OCI-LY3 (cell line): ENCODE data around the gene TMEM132D.

Source experiments
- CTCF ChIP-seq: fragments of 200-600, 300-600 bp; sonication (generic); IDR thresholded peaks from 2 replicates; pipeline ENCODE4 v1.5.1; 2014; ENCODE audit warnings: antibody characterized with exemption, low read length, low read depth
- EZH2phosphoT487 ChIP-seq: fragments of 200-600 bp; shearing (Covaris generic); IDR thresholded peaks from 2 replicates; pipeline ENCODE4 v1.6.1; 2018; ENCODE audit warnings: antibody characterized with exemption, mixed run types, low read depth

GRCh38 chr12:129779033-129779432, 124.8 kb downstream of the TMEM132D start:
- TF ChIP-seq CTCF: no peak
- TF ChIP-seq EZH2phosphoT487: no peak
